ENCODE data around the gene PRKRIP1. TPM values are rescaled to one million over a fixed set of nuclear protein-coding genes. Genes with fewer than 3 reads are reported as not detected.

Gene PRKRIP1
- total and polyA plus RNA-seq, 8 donors, result 17.1 to 44.9 (median 40.3) TPM

- no peaks in the 10 kb centered on the region for H3K9me3 ChIP-seq
- H3K27ac ChIP-seq, result no peak overlapping the region
- intact Hi-C loops (cut with DNase I), result no loop called here
- H3K4me1 ChIP-seq, result peaks cover 0 to 27% of the 10 kb centered on the region in 2 donors
- no peak for ATAC-seq
- H3K36me3 ChIP-seq, result peaks cover 0 to 76% of the 10 kb centered on the region in 2 donors
- TF ChIP-seq CTCF (IDR thresholded peaks at IDR 0.05), result no peak
- H3K27me3 ChIP-seq, result no peaks in the 10 kb centered on the region
- no peak for DNase-seq
- no peak overlapping the region for H3K4me3 ChIP-seq
Measured at GRCh38 chr7:102413611-102414010, 17.4 kb downstream of the PRKRIP1 start.

GRCh38 chr7:102415685-102416225 lies 19.6 kb downstream of the PRKRIP1 start:
- peak overlapping the region; percentile 39 to 71 for H3K27ac ChIP-seq
- ATAC-seq, result peak; percentile 23

DNA sequence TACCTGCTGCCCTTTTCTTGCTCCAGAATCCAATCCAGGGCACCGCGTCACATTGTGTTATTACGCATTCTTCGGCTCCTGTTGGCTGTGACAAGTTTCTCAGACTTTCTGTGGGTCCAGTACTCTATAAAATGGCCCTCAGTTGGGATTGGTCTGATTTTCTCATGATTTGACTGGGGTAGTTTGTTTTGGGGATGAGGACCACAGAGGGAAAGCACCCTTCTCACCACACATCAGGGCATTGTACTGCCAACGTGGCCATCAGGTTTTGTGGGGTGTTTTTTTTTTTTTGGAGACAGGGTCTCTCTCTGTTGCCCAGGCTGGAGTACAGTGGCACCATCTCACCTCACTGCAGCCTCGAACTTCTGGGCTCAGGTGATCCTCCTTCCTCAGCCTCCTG lies 20.2 kb downstream of the PRKRIP1 start:
- peak overlapping the region in 1 of 2 donors; percentile 71 for H3K27ac ChIP-seq
- H3K9me3 ChIP-seq, result no peaks in the 10 kb centered on the region
- peaks cover 0 to 68% of the 10 kb centered on the region in 2 donors for H3K36me3 ChIP-seq
- intact Hi-C loops (cut with DNase I), result no loop called here
- H3K4me1 ChIP-seq, result peaks cover 0 to 43% of the 10 kb centered on the region in 2 donors
- no peak overlapping the region for H3K4me3 ChIP-seq
- H3K27me3 ChIP-seq, result no peaks in the 10 kb centered on the region
- ATAC-seq (no peak), DNase-seq (no peak)
- no peak for TF ChIP-seq CTCF (IDR thresholded peaks at IDR 0.05)

More at GRCh38 chr7:102415685-102416225, 19.6 kb downstream of the PRKRIP1 start:
- intact Hi-C loops (cut with DNase I), result no loop called here
- no peak for DNase-seq
- Histone ChIP-seq H3K4me3 (no peak overlapping the region), H3K9me3 (no peaks in the 10 kb centered on the region), H3K27me3 (no peaks in the 10 kb centered on the region), H3K4me1 (peaks cover 0 to 36% of the 10 kb centered on the region in 2 donors), H3K36me3 (peaks cover 0 to 68% of the 10 kb centered on the region in 2 donors)
- TF ChIP-seq CTCF (IDR thresholded peaks at IDR 0.05), result no peak

DNA sequence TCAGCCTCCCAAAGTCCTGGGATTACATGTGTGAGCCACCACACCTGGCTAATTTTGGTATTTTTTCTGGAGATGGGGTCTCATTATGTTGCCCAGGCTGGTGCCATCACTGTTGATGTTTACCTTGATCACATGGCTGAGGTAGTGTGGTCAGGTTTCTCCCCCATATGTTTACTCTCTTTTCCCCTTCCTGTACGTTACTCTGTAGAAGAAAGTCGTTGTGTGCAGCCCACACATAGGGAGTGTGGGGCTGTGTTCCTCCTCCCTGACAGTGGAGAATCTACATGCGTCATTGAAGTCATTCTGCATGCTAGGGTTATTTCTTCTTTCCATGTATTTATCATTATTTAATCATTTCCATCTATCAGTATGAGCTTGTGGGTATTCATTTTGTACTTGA lies 20.9 kb downstream of the PRKRIP1 start:
- Histone ChIP-seq H3K36me3 (peaks cover 0 to 68% of the 10 kb centered on the region in 2 donors), H3K4me1 (peaks cover 0 to 42% of the 10 kb centered on the region in 2 donors), H3K27me3 (no peaks in the 10 kb centered on the region), H3K4me3 (no peak overlapping the region), H3K27ac (no peak overlapping the region), H3K9me3 (no peaks in the 10 kb centered on the region)
- DNase-seq (no peak), ATAC-seq (no peak)
- intact Hi-C loops (cut with DNase I), result no loop called here
- TF ChIP-seq CTCF (IDR thresholded peaks at IDR 0.05), result no peak

DNA sequence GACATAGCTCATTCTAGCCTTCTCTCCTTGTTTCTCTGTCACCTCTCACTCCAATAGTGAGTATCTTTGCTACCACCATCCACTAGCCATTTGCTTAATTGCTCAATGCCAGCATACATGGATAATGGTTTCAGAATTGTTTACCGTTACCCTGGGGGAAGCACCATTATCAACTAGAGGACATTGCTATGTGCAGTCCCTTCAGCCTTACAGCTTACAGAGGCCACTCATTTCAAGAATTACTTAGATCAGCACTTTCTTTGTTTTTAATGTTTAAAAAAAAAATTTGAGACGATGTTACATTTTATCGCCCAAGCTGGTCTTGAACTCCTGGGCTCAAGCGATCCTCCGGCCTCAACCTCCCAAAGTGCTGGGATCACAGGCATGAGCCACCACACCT lies 22.4 kb downstream of the PRKRIP1 start:
- peaks cover 0 to 33% of the 10 kb centered on the region in 2 donors for H3K4me1 ChIP-seq
- no peak for ATAC-seq
- intact Hi-C loops (cut with DNase I), result no loop called here

More for the DNA sequence above, 22.4 kb downstream of the PRKRIP1 start:
- Histone ChIP-seq H3K36me3 (peaks cover 0 to 60% of the 10 kb centered on the region in 2 donors), H3K4me3 (no peak overlapping the region), H3K27ac (peak overlapping the region in 1 of 2 donors; percentile 37), H3K9me3 (no peaks in the 10 kb centered on the region), H3K27me3 (no peaks in the 10 kb centered on the region)
- TF ChIP-seq CTCF (IDR thresholded peaks at IDR 0.05), result no peak
- no peak for DNase-seq

Measured in left lung (tissue), 10 donors.